Diencephalon (tissue), 1 donor: ENCODE measurements around the gene SGCB. TPM values are rescaled to one million over a fixed set of nuclear protein-coding genes. Genes with fewer than 3 reads are reported as not detected.

Experiments
- small RNA-seq: library from RNA; depleted of rRNA; stranded (forward); fragments of <200 nt; gene quantifications from one replicate; pipeline ENCODE3, GENCODE V24; 2014
- total RNA-seq: library from RNA; depleted of rRNA; stranded (reverse); fragments of >200 nt; gene quantifications from one replicate; pipeline ENCODE4 v1.2.3, GENCODE V29; 2014

SGCB gene
- 82.6 TPM for total RNA-seq

GRCh38 chr4:52038103-52038912 lies at the start of gene SGCB:
SGCB (minus strand) TSS chr4:52038299; CDS start chr4:52038259, 40 bp downstream.

GRCh38 chr4:52051213-52051614 lies 13.1 kb upstream of the SGCB start, which contains the start of gene SPATA18:
SPATA18 (plus strand) TSS chr4:52051304; CDS start chr4:52051705, 401 bp downstream.

DNA sequence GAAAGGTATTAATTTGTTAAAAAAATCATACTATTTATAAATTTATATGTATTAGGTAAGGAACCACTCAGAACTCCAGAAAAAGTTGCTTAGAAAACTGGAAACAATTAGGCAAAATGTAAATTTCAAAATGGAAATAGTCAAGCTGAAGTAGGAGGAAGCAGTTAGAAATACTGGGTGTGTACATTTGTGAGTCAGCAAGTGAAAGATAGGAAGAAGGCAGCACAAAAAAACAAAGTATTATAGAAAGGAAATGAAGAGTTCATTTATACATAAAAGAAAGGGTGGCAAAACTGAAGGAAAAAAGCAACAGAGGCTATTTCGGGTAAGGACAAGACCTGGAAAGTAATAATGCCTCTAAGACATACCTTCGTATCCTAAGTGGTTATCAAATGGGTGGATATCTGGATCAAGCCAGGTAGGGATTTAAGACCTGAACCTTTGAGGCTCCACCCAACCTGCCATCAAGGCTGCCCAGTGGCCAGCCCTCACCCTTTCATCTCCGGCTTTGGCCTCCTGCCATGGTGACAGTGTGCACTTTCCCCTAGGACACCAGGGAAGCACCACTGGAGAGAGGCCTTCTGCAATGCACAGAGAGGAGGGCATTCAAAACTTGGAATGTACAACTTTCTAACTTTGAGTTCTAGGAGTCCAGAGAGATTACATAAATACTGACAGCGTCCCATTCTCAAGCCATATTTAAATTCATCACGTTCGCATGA lies 18.0 kb downstream of the SGCB start, which contains the start of gene LRRC66:
Gene LRRC66, minus strand, starts transcription at position 428 of the 722 bp plus-strand sequence. CDS start 2,750 bp downstream, outside the sequence.

Small RNA genes within 50 kb of the gene (small RNA-seq; reads per million reads assigned to genes)
- gene AC104784.1: not detected

Other genes with a start within 250 kb of the SGCB start
- 124 TPM for gene DCUN1D4, start 195.1 kb downstream of the SGCB start, total RNA-seq
- gene LRRC66, start 17.9 kb downstream of the SGCB start, total RNA-seq: 0.46 TPM
- gene SPATA18, start 13.0 kb upstream of the SGCB start, total RNA-seq: 6.0 TPM